ENCODE measurements around the gene ANK3.
A peak's percentile ranks its signal among the peaks of the same experiment; 100 is the strongest.

The ANK3 gene

DNA sequence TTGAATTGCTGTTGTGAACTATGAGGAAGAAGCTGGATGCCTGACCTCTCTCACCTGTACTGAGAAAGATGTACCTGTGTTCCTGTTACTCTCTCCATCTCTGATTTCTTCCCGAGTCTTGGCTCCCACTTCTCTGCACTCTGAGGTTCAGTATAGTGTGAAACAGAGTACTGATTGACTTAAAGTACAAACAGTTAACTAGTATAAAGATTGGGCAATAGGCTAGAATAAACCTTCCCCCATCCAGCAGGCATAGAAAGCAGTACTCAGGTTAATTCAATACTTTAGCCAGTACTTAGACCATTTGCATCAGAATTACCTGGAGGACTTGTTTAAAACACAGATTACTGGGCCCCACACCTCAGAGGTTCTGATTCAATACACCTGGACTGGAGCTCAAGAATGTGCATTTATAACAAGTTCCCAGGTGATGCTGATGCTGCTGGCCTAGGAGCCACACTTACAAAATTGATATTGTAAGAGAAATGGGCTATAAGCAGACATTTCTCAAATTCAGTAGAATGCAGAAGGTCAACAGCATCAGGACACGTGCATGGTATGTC, 51.6 kb downstream of the ANK3 start:
- TF ChIP-seq, protein P1, sequence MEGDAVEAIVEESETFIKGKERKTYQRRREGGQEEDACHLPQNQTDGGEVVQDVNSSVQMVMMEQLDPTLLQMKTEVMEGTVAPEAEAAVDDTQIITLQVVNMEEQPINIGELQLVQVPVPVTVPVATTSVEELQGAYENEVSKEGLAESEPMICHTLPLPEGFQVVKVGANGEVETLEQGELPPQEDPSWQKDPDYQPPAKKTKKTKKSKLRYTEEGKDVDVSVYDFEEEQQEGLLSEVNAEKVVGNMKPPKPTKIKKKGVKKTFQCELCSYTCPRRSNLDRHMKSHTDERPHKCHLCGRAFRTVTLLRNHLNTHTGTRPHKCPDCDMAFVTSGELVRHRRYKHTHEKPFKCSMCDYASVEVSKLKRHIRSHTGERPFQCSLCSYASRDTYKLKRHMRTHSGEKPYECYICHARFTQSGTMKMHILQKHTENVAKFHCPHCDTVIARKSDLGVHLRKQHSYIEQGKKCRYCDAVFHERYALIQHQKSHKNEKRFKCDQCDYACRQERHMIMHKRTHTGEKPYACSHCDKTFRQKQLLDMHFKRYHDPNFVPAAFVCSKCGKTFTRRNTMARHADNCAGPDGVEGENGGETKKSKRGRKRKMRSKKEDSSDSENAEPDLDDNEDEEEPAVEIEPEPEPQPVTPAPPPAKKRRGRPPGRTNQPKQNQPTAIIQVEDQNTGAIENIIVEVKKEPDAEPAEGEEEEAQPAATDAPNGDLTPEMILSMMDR (IDR thresholded peaks at IDR 0.05; ENCODE audit: low read depth, low read length): no peak
- no peak for DNase-seq
- H3K36me3 ChIP-seq: no peaks in the 10 kb centered on the region
- H3K4me3 ChIP-seq (ENCODE audit: low read depth, low read length): no peak overlapping the region
- no peak overlapping the region for H3K27ac ChIP-seq
- H3K9me3 ChIP-seq (ENCODE audit: severe bottlenecking): no peaks in the 10 kb centered on the region
- H3K27me3 ChIP-seq (ENCODE audit: insufficient read depth, low read depth, severe bottlenecking): no peaks in the 10 kb centered on the region

GRCh38 chr10:60336901-60337630, 52.6 kb downstream of the ANK3 start:
- H3K27ac ChIP-seq: no peak overlapping the region
- H3K9me3 ChIP-seq (ENCODE audit: severe bottlenecking): no peaks in the 10 kb centered on the region
- H3K27me3 ChIP-seq (ENCODE audit: insufficient read depth, low read depth, severe bottlenecking): no peaks in the 10 kb centered on the region
- no peak overlapping the region for H3K4me3 ChIP-seq (ENCODE audit: low read depth, low read length)
- no peak for DNase-seq
- TF ChIP-seq, protein P1 (IDR thresholded peaks at IDR 0.05; ENCODE audit: low read depth, low read length): no peak
- no peaks in the 10 kb centered on the region for H3K36me3 ChIP-seq

GRCh38 chr10:60335708-60336107, 54.0 kb downstream of the ANK3 start:
- no peaks in the 10 kb centered on the region for H3K36me3 ChIP-seq
- H3K27me3 ChIP-seq (ENCODE audit: insufficient read depth, low read depth, severe bottlenecking): no peaks in the 10 kb centered on the region
- TF ChIP-seq, protein P1 (IDR thresholded peaks at IDR 0.05; ENCODE audit: low read depth, low read length): peak; percentile 12; the same call in 1 of the 2 replicates
- H3K9me3 ChIP-seq (ENCODE audit: severe bottlenecking): no peaks in the 10 kb centered on the region
- H3K4me3 ChIP-seq (ENCODE audit: low read depth, low read length): no peak overlapping the region
- DNase-seq: no peak
- no peak overlapping the region for H3K27ac ChIP-seq

- no peaks in the 10 kb centered on the region for H3K9me3 ChIP-seq (ENCODE audit: severe bottlenecking)
- H3K4me3 ChIP-seq (ENCODE audit: low read depth, low read length): no peak overlapping the region
- no peak for DNase-seq
- H3K27me3 ChIP-seq (ENCODE audit: insufficient read depth, low read depth, severe bottlenecking): no peaks in the 10 kb centered on the region
- H3K27ac ChIP-seq: no peak overlapping the region
- TF ChIP-seq, protein P1 (IDR thresholded peaks at IDR 0.05; ENCODE audit: low read depth, low read length): no peak
- H3K36me3 ChIP-seq: no peaks in the 10 kb centered on the region
Observed at GRCh38 chr10:60334991-60335390, 54.7 kb downstream of the ANK3 start.

DNA sequence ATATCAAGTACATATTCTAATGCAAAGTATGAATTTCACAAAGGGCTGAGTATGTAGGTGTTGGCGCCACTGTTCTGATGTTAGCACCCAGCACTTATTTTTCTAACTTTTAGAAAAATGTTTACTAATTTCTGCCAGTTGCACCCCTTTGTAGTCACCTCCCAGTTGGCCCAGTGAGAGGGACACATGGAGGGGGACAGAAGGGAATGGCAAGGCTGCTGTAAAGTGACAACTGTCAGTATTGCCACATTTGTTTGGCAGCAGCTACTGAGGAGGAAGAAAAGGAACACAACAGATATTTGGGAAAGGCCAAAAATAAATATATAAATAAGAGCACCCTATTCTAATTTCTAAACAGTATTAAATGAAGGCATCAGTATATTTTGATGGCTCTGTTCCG, 57.3 kb downstream of the ANK3 start:
- no peak overlapping the region for H3K4me3 ChIP-seq (ENCODE audit: low read depth, low read length)
- TF ChIP-seq, protein P1 (IDR thresholded peaks at IDR 0.05; ENCODE audit: low read depth, low read length): no peak
- H3K36me3 ChIP-seq: no peaks in the 10 kb centered on the region
- H3K27me3 ChIP-seq (ENCODE audit: insufficient read depth, low read depth, severe bottlenecking): no peaks in the 10 kb centered on the region
- DNase-seq: no peak
- H3K27ac ChIP-seq: no peak overlapping the region
- no peaks in the 10 kb centered on the region for H3K9me3 ChIP-seq (ENCODE audit: severe bottlenecking)

All from WERI-Rb-1 (cell line).